ENCODE measurements around the gene CAV1.
"Not testable (repeated sequence)": the region's sequence is repeated elsewhere in the genome, so short reads cannot be mapped to it uniquely, and the experiment has no call there.

Gene CAV1

DNA sequence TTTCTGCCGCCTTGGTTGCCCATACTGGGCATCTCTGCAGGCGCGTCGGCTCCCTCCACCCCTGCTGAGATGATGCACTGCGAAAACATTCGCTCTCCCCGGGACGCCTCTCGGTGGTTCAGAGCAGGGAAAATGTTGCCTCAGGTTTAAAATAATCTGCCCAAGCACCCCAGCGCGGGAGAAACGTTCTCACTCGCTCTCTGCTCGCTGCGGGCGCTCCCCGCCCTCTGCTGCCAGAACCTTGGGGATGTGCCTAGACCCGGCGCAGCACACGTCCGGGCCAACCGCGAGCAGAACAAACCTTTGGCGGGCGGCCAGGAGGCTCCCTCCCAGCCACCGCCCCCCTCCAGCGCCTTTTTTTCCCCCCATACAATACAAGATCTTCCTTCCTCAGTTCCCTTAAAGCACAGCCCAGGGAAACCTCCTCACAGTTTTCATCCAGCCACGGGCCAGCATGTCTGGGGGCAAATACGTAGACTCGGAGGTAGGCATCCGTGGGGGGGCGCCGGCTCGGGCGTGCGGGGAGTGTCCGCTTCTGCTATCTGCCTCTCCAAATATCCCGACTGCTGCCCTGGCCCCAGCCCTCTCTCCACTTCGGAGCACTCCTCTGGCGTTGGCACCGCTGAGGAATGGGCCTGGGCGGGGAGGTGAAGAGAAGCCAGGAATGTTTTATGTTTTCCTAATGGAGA lies at the start of gene CAV1:
Gene CAV1, plus strand, starts transcription at position 428 of the 689 bp plus-strand sequence. Its CDS starts 27 bp downstream, at position 455.
- no peak for DNase-seq

- no peak for DNase-seq
Observed at GRCh38 chr7:116477625-116478024, 47.2 kb upstream of the CAV1 start.

DNA sequence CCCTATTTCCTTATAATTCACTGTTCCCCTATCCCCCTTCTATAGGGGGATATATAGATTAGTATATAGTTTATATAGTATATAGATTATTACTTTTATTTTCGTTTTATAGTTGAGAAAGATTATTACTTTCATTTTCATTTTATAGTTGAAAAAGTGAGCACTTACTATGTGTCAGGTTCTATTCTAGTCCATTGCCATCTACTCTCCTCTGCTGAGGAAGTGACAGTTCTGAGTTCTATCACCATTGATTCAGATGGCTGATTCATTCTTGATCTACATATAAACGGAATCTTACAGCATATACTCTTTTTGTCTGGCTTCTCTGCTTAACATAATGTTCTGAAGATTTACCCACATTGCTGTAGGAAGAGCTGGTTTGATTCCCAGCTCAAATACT lies 46.0 kb upstream of the CAV1 start:
- no peak for DNase-seq

DNA sequence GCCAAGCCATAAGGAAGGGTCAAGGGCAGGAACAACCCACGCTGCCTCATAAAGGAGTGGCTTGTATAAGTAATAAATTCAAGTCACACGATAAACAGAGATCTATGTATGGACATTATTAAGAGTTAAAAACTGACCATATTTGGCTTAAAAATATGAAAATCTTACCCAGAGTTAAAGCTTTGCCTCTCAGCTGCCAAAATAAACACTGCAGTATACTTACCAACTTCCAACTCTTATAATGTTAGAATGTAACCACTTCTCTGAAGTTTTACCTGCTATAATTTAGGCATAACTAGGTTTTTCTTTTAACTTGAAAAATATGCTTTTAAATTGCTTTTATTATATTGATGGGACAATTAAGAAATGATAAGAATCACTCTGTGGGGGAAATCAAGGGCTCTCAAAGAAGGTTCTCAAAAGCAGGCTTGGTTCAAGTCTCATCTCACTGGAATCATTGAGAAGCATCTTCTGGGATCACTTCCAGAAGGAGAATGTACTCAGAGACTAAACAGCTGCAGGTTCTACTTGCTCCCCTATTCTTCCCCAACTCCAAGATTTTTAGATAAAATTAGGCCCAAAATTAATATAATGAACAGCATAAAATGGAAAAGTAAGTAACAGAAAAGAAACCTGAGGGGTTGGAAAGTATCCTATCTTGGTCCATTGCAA lies 41.4 kb upstream of the CAV1 start:
- no peak for DNase-seq

DNA sequence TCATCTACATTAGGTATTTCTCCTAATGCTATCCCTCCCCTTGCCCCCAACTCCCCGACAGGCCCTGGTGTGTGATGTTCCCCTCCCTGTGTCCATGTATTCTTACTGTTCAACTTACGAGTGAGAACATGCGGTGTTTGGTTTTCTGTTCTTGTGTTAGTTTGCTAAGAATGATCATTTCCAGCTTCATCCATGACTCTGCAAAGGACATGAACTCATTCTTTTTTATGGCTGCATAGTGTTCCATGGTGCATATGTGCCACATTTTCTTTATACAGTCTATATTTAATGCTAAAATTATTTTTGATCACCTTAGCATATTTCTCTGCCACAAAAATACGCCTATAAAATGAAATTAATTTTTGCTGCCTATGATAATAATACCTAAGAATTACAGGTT lies 40.4 kb upstream of the CAV1 start:
- DNase-seq, result not testable (repeated sequence)

- no peak for DNase-seq
Observed at GRCh38 chr7:116487907-116488521, 36.8 kb upstream of the CAV1 start.

- DNase-seq, result no peak
Observed at GRCh38 chr7:116490351-116490750, 34.5 kb upstream of the CAV1 start.

DNA sequence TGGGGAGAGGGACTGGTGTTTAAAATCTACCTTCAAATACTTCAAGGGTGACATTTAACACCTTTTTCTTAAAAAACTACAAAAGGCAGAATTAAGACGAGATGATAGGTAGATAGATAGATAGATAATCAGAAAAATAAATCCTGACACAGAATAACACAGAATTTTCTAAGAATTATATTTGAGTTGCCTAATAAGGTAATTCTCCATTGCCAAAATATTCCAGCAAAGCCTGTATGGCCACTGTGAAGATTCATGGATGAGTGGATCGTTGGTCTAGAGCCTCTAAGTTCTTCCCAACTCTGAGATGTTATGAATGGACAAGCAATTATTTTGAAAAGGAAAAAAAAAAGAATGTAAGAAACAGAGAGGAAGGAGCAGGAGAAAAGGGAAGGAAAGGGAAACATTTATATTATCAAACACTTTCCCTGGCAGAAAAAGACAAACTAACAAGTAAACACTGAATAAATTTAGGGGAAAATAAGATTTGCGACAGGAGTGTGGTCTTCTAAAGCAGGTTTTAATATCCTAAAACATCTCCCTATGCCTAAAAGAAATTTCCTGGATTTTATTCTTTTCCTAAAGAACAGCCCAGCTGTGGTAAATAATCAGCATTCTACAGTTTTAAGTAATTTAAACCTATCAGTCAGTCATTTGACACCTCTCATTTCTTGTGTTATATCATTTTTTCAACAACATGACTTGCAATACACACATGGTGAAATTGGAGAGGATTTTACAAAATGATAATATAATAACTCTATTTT lies 32.8 kb upstream of the CAV1 start:
- DNase-seq, result no peak

GRCh38 chr7:116492654-116493109 lies 32.2 kb upstream of the CAV1 start:
- no peak for DNase-seq

GRCh38 chr7:116493449-116493848 lies 31.4 kb upstream of the CAV1 start:
- no peak for DNase-seq

DNA sequence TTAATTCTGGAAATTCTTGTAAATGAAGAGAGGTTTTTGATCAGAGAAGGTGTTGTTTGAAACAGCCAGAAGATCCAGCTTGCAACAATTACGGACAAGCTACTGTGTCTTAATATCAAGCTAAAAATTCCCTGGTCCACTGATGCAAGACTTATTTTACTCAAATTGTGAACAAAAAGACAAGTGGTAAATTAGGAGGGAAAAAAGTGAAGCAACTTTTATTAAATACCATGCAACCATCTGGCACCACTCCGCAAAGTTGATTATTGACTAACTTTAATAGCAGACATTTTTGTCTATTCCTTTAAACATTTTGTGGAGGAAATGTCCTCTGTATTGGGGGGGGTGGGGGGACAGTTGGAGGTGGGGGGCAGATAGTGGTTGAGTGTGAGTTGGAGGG lies 30.4 kb upstream of the CAV1 start:
- DNase-seq, result no peak

GRCh38 chr7:116495736-116496135 lies 29.1 kb upstream of the CAV1 start:
- DNase-seq, result no peak

DNA sequence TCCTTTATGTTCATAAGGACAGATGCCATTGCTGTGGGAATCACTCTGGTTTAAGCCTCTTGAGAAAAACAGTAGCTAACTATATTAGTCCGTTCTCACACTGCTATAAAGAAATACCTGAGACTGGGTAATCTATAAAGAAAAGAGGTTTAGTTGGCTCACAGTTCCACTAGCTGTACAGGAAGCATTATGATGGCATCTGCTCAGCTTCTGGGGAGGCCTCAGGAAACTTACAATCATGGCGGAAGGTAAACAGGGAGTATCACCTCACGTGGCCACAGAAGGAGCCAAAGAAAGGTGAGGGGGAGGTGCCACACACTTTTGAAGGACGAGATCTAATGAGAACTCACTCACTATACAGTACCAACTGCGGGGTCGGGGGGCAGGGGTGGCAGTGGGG lies 28.2 kb upstream of the CAV1 start:
- DNase-seq, result no peak

DNA sequence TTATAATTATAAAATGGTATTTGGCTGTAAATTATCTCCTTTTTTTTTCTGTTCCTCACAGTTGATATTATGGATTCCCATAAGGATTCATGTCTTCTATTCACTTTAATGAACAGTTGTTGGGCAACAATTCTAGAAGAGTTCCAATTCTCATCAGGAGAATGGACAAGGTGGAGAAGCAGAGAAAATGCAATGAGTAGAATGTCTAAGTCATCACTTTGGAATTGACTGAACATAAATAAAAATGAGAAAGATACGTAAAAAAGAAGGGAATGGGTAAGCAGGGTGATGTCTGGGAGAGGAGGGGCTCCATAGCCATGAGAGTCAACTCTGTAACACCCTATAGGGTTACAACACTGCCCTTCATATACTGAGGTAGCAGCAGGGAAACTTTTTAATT lies 27.1 kb upstream of the CAV1 start:
- DNase-seq, result no peak

DNA sequence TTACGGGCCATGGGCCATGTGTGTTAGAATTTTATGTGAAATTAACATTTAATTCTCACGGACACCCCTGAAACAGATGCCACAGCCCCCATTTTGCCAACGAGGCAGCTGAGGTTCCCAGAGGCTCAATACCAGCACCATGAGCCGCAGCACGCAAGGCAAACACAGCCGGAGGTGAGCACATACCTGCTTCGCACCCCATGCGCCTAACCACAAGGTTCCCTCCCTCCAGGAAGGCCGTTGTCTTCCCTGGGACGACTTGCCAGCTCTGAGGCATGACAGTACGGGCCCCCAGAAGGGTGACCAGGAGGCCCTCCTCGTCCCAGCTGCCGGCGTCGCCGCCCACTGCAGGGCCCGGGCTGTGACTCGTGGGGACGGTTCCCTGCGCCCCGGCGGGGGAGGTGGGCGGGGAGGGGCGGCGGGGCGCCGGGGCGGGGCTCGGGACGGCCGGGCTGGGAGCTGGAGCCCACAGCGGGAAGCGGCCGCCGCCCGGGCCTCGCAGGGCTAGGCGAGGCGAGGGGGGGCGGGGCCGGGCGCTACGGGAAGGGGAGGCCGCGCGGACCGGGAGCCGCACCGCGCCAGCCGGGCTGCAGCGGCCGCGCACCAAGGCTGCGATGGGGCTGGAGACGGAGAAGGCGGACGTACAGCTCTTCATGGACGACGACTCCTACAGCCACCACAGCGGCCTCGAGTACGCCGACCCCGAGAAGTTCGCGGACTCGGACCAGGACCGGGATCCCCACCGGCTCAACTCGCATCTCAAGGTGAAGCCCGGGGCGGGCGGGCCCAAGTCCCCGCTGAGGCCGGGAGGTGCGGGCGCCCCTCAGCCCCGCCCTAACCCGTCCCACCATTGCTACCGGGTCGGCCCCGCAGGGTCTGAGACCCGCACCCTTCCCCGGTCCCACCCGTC lies 25.4 kb upstream of the CAV1 start, which contains the start of gene CAV2:
Gene CAV2, plus strand, starts transcription at position 571 of the 910 bp plus-strand sequence. Its CDS starts 44 bp downstream, at position 615.
- no peak for DNase-seq

- DNase-seq, result no peak
Observed at GRCh38 chr7:116500078-116500853, 24.6 kb upstream of the CAV1 start.

- DNase-seq, result no peak
Observed at GRCh38 chr7:116501425-116502167, 23.2 kb upstream of the CAV1 start.

- DNase-seq, result no peak
Observed at GRCh38 chr7:116502201-116503096, 22.4 kb upstream of the CAV1 start.

DNA sequence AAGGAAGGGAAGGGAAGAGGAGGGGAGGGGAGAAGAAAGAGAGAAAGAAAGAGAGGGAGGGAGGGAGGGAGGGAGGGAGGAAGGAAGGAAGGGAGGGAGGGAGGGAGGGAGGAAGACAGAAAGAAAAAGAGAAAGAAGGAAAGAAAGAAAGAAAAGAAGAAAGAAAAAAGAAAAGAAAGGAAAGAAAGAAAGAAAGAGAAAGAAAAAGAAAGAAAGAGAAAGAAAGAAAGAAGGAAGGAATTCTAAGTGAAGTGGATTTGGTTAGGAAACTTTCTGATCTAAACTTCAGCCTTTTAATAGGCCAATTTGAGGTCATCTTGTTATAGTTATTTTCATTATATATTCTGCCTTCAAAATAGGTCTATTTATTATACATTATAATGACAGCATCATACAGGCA lies 21.0 kb upstream of the CAV1 start:
- no peak for DNase-seq

- DNase-seq, result no peak
Observed at GRCh38 chr7:116505278-116505677, 19.6 kb upstream of the CAV1 start.

All from NCI-H1092 (cell line).